Memory B cell (primary cell): ENCODE results near the gene OSBPL9.
"Not testable (repeated sequence)": the region's sequence is repeated elsewhere in the genome, so short reads cannot be mapped to it uniquely, and the experiment has no call there.

ENCODE experiments used
- ATAC-seq: fragments of 150-1000 bp; cut with Tn5 transposase; 2 replicates; pipeline ENCODE4 v1.10.0; 2021; ENCODE audit warnings: low read depth, mild to moderate bottlenecking, moderate library complexity
- DNase-seq, 2 donors: peaks; one replicate each; pipeline ENCODE4 v3.0.0; 2022; ENCODE audit warnings: low spot score in 2 of 2
- H3K27ac Mint-ChIP-seq: one replicate; pipeline ENCODE4 v1.8.0; 2022; ENCODE audit warnings: mild to moderate bottlenecking, moderate library complexity, mixed read lengths
- H3K27me3 Mint-ChIP-seq: one replicate; pipeline ENCODE4 v1.8.0; 2022; ENCODE audit warnings: mixed read lengths
- H3K36me3 Mint-ChIP-seq: one replicate; pipeline ENCODE4 v1.8.0; 2022; ENCODE audit warnings: mild to moderate bottlenecking, mixed read lengths
- H3K4me1 Mint-ChIP-seq: one replicate; pipeline ENCODE4 v1.8.0; 2022; ENCODE audit warnings: mixed read lengths
- H3K4me3 Mint-ChIP-seq: one replicate; pipeline ENCODE4 v1.8.0; 2022; ENCODE audit warnings: mild to moderate bottlenecking, moderate library complexity, mixed read lengths
- H3K9me3 Mint-ChIP-seq: one replicate; pipeline ENCODE4 v1.8.0; 2022; ENCODE audit warnings: mixed read lengths

The OSBPL9 gene

DNA sequence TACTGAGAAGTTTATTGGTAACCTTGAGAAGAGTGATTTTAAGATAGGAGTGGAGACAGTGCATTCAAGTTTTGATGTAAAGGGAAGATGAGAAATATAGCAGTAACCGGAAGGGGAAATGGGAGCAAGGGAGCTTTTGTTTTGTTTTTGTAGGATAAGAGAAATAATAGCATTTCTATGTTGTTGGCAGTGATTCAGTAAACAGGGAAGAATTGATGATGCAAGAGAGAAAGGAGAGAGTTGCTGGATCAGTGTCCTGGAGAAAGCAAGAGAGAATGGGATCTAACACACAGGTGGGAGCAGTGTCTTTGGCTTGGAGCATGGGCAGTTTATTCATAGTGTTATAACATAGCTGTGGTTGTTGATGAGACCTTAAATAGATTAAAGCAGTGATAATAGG lies 56.4 kb downstream of the OSBPL9 start:
- no peak for DNase-seq
- H3K27me3 Mint-ChIP-seq: no peaks in the 10 kb centered on the region
- H3K4me1 Mint-ChIP-seq: peaks cover 6% of the 10 kb centered on the region
- H3K4me3 Mint-ChIP-seq: no peak overlapping the region
- no peak for ATAC-seq
- peaks cover 11% of the 10 kb centered on the region for H3K36me3 Mint-ChIP-seq
- no peak overlapping the region for H3K27ac Mint-ChIP-seq
- no peaks in the 10 kb centered on the region for H3K9me3 Mint-ChIP-seq

DNA sequence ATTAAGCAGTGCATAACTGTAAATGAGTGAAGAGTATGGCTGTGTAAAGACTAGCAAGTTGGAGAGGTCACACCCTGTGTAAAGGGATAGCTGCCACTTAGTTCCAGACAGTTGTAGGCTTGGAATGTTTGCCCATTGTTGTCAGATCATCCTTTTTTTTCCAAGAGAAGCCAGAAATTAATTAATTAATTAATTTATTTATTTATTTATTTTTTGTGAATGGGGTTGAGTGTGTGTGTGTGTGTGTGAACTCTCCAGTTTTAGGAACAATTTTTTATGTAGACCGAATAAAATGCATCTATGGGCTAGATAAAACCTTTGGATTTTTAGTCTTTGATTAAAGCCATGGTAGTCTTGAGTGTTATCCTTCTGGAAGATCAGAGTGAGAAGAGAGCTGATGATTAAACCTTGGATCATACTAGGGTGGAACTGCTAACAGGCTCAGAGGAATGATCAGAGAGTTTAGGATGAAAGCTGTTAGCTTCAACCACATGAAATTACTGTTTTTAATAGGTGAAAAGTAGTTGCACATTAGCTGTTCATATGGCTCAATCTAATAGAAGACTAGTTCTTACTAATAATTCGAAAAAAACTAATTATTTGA lies 58.4 kb downstream of the OSBPL9 start:
- Mint-ChIP-seq H3K4me1 (peaks cover 3% of the 10 kb centered on the region), H3K27me3 (no peaks in the 10 kb centered on the region), H3K9me3 (no peaks in the 10 kb centered on the region), H3K4me3 (no peak overlapping the region), H3K36me3 (peaks cover 5% of the 10 kb centered on the region), H3K27ac (no peak overlapping the region)
- ATAC-seq (no peak), DNase-seq (no peak)

DNA sequence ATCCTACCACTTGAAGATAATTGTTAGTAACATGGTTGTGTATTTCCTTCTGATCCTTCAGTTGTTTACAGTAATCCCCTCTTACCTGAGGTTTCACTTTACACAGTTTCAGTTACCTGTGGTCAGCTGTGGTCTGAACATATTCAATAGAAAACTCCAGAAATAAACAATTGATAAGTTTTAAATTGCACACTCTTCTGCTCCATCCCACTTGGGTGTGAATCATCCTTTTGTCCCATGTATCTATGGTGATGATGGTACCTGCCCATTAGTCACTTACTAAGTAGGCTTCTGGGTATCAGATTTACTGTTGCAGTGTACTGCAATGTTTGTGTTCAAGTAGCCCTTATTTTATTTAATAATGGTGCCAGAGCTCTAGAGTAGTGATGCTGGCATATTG lies 62.5 kb downstream of the OSBPL9 start:
- Mint-ChIP-seq H3K36me3 (peaks cover 2% of the 10 kb centered on the region), H3K4me3 (no peak overlapping the region), H3K27me3 (no peaks in the 10 kb centered on the region), H3K4me1 (peaks cover under 1% of the 10 kb centered on the region), H3K27ac (no peak overlapping the region), H3K9me3 (no peaks in the 10 kb centered on the region)
- DNase-seq (no peak), ATAC-seq (no peak)

DNA sequence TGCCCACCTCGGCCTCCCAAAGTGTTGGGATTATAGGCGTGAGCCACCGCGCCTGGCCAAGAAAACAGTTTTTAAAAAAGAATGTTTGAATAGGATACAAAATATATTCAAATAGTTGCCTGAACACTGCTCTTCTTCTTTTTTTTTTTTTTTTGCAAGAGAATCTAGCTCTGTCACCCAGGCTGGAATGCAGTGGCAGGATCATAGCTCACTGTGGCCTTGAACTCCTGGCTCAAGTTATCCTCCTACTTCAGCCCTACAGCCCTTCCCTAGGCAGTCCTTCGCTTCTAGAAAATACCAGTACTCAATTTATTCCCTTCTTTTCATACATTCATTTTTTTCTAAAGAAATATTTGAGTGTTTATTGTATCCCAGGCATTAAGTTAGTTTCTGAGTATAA lies 67.9 kb downstream of the OSBPL9 start:
- H3K36me3 Mint-ChIP-seq: peaks cover 3% of the 10 kb centered on the region
- H3K9me3 Mint-ChIP-seq: no peaks in the 10 kb centered on the region
- ATAC-seq (no peak), DNase-seq (no peak)
- no peak overlapping the region for H3K27ac Mint-ChIP-seq
- H3K4me3 Mint-ChIP-seq: no peak overlapping the region
- H3K27me3 Mint-ChIP-seq: no peaks in the 10 kb centered on the region
- peaks cover 15% of the 10 kb centered on the region for H3K4me1 Mint-ChIP-seq

DNA sequence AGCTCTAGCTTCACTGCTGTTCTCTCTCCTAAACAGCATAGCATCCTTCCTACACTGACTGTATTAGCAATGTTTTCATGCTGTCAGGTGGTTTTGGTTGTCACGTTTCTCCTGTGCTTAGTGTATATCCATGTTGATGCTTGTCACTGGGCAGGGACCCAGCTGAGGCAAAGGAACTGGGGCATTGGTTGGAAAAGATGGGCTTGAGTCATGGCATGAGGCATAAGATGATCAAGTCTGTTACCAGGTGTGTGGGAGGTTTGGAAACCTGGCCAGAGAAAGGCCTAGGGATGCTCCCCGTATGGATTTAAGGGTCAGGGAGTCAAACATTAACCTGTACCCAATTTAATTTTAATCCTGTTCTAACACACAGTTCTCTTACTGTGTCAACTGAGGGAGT lies 69.6 kb downstream of the OSBPL9 start:
- no peaks in the 10 kb centered on the region for H3K9me3 Mint-ChIP-seq
- H3K4me1 Mint-ChIP-seq: peaks cover 16% of the 10 kb centered on the region
- peak overlapping the region; percentile 65 for H3K27ac Mint-ChIP-seq
- no peak overlapping the region for H3K4me3 Mint-ChIP-seq
- H3K36me3 Mint-ChIP-seq: peaks cover 3% of the 10 kb centered on the region
- ATAC-seq (no peak), DNase-seq (no peak)
- H3K27me3 Mint-ChIP-seq: no peaks in the 10 kb centered on the region

DNA sequence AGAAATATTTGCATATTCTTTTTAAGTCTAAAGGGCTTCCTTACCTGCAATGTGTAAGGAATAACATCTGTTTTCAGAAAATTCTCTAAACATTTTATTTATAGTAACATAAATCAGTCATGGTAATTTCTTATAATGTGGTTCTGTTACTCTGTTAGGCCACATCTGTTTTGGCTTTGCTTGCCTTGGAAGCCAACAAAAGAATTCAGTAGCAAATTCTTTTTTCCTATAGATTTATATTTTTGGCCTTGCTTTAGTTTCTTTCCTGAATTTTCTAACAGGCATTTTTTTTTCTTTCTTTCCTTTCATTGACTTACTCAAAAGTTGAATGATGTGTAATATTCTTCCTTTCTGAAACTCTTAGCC lies 72.2 kb downstream of the OSBPL9 start:
- no peak for DNase-seq
- no peaks in the 10 kb centered on the region for H3K9me3 Mint-ChIP-seq
- H3K4me3 Mint-ChIP-seq: no peak overlapping the region
- ATAC-seq: no peak
- H3K36me3 Mint-ChIP-seq: peaks cover 3% of the 10 kb centered on the region
- peaks cover 16% of the 10 kb centered on the region for H3K4me1 Mint-ChIP-seq
- H3K27ac Mint-ChIP-seq: peak overlapping the region; percentile 10
- H3K27me3 Mint-ChIP-seq: no peaks in the 10 kb centered on the region

DNA sequence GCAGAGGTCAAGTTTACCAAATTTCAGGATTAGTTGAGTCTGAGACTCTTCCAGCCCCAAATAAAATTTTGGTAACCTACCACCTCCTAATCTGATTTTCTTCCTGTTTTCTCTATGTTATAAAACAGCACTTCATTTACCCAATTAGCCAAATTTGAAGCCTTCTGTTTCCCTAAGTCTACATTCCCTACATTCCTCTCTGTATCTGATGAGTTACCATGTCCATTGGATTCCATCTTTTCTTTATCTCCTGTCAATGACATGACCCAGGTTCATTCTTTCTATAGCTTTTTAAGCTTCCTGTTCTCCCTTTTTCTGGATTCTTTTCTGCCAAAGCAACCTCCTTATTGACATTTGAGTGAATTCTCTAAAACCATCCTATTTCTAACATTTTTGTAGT lies 72.8 kb downstream of the OSBPL9 start:
- peak overlapping the region; percentile 10 for H3K27ac Mint-ChIP-seq
- peaks cover 3% of the 10 kb centered on the region for H3K36me3 Mint-ChIP-seq
- H3K4me1 Mint-ChIP-seq: peaks cover 16% of the 10 kb centered on the region
- no peaks in the 10 kb centered on the region for H3K27me3 Mint-ChIP-seq
- DNase-seq (no peak), ATAC-seq (no peak)
- H3K4me3 Mint-ChIP-seq: no peak overlapping the region
- no peaks in the 10 kb centered on the region for H3K9me3 Mint-ChIP-seq

DNA sequence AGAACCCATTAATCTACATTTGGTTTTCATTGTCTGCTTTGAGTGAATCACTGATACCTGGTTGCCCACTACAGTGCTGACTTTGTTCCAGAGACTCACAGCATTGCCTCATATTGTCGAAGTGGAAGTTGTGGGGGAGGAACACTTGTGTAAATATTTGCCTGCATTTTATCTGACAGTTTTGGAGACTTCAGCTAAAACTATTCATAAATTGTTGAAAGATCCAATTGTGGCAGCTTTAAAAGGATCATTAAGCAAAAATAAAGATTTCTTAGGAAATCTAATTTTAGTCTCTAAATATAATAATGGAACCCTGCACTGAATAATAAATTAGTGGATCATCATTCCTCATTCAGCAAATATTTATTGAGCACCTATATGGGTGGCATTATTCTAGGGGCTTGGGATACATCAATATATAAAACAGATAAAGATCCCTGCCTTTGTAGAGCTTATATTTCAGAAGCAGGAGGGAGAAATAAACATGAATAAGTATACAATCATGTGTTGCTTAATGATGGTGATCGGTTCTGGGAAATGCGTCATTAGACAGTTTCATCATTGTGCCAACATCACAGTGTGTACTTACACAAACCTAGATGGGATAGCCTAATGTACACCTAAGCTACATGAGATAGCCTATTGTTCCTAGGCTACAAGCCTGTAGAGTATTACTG lies 73.5 kb downstream of the OSBPL9 start:
- no peak overlapping the region for H3K4me3 Mint-ChIP-seq
- DNase-seq (no peak), ATAC-seq (no peak)
- no peaks in the 10 kb centered on the region for H3K9me3 Mint-ChIP-seq
- H3K4me1 Mint-ChIP-seq: peaks cover 16% of the 10 kb centered on the region
- H3K36me3 Mint-ChIP-seq: peaks cover 3% of the 10 kb centered on the region
- H3K27me3 Mint-ChIP-seq: no peaks in the 10 kb centered on the region
- H3K27ac Mint-ChIP-seq: no peak overlapping the region

DNA sequence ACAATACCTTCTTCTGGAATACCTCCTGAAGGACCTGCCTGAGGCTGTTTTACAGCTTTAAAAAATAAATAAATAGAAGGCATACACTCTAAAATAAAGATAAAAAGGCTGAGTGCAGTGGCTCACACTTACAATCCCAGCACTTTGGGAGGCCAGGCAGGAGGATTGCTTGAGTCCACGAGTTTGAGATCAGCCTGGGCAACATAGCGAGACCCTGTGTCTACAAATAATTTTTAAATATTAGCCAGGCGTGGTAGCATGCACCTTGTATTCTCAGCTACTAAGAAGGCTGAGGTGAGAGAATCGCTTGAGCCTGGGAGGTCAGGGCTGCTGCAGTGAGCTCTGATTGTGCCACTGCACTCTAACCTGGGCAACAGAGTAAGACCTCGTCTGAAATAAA lies 75.0 kb downstream of the OSBPL9 start:
- Mint-ChIP-seq H3K4me3 (no peak overlapping the region), H3K9me3 (no peaks in the 10 kb centered on the region), H3K36me3 (peaks cover 3% of the 10 kb centered on the region), H3K4me1 (peaks cover 16% of the 10 kb centered on the region), H3K27ac (no peak overlapping the region), H3K27me3 (no peaks in the 10 kb centered on the region)
- ATAC-seq (no peak), DNase-seq (no peak)

DNA sequence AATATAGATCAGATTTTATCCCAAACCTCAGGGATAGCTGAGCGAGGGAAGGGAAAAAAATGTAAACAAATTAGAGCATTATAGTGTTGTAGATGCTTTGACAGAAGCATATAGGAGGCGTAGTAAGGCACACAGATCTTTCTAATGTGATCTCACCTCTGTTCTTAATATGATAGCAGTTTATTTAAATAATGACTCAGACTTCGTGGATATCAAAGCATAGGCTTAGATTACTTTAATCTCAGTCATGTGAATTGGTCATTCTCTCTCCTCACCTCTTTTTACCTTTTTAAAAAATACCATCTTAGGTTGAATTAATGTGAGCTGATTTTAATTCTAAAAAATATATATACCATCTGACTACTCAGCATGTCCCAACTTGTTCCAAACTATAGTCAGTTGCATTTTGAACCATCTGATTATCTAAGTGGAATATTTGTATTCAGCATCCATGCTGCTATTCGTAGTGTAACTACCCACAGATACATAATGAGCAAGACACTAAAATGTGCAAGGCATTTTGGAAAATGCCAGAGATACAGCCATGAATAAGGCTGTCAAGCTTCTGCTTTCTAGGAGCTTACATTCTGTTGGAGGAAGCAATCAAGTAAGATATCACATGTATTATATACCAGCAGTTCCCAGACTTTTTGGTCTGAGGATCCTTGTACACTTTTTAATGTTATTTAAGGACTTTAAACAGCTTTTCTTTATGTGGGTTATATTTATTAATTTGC lies 76.7 kb downstream of the OSBPL9 start:
- no peak for DNase-seq
- no peaks in the 10 kb centered on the region for H3K36me3 Mint-ChIP-seq
- peaks cover 11% of the 10 kb centered on the region for H3K4me1 Mint-ChIP-seq

DNA sequence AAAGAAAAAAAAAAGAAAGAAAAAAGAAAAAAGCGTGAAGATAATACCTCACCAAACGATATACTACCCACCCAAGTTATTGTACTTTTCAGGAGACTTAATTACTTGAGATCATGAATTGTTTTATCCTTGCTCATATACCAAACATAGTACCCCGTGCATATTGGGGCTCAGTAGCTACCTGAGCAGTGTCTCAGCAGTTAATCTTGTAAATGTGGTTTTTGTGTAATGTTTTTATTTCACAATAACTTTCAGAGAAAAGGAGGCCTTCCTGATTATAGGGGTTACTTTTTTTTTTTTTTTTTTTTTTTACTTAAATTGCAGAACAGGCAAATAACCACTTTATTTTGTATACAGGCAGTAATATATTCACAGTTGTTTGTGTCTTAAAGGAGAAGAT lies 80.3 kb downstream of the OSBPL9 start:
- no peak overlapping the region for H3K27ac Mint-ChIP-seq
- DNase-seq (no peak), ATAC-seq (no peak)
- H3K4me3 Mint-ChIP-seq: no peak overlapping the region
- H3K4me1 Mint-ChIP-seq: peaks cover 13% of the 10 kb centered on the region
- H3K36me3 Mint-ChIP-seq: peaks cover 2% of the 10 kb centered on the region
- no peaks in the 10 kb centered on the region for H3K27me3 Mint-ChIP-seq
- H3K9me3 Mint-ChIP-seq: no peaks in the 10 kb centered on the region

More for the DNA sequence above, 76.7 kb downstream of the OSBPL9 start:
- no peaks in the 10 kb centered on the region for H3K9me3 Mint-ChIP-seq
- no peak overlapping the region for H3K4me3 Mint-ChIP-seq
- no peak overlapping the region for H3K27ac Mint-ChIP-seq
- H3K27me3 Mint-ChIP-seq: no peaks in the 10 kb centered on the region
- ATAC-seq: no peak

DNA sequence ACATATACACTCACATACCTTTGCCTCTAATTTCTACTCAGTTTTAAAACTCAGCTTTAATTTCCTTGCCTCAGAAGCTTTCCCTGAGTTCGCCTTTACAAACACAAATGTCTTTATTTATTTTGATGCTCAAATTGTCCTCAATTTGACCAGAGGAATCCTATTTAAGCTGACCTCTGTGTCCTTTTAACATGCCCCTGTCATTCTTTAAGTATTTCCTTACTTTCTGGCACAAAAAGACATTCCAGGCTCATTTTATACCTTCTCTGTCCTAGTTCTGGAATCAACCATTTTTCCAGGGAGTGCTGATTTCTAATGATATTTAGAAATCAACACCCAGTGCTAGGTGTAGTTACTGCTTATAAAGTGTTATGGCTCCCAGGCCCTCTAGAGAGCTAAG lies 82.5 kb downstream of the OSBPL9 start:
- ATAC-seq (no peak), DNase-seq (no peak)
- H3K9me3 Mint-ChIP-seq: no peaks in the 10 kb centered on the region
- H3K4me1 Mint-ChIP-seq: peaks cover 17% of the 10 kb centered on the region
- no peak overlapping the region for H3K4me3 Mint-ChIP-seq
- no peaks in the 10 kb centered on the region for H3K27me3 Mint-ChIP-seq
- no peak overlapping the region for H3K27ac Mint-ChIP-seq
- peaks cover 4% of the 10 kb centered on the region for H3K36me3 Mint-ChIP-seq

DNA sequence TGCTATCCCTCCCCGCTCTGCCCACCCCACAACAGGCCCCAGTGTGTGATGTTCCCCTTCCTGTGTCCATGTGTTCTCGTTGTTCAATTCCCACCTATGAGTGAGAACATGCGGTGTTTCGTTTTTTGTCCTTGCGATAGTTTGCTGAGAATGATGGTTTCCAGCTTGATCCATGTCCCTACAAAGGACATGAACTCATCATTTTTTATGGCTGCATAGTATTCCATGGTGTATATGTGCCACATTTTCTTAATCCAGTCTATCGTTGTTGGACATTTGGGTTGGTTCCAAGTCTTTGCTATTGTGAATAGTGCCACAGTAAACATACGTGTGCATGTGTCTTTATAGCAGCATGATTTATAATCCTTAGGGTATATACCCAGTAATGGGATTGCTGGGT lies 84.9 kb downstream of the OSBPL9 start:
- H3K4me3 Mint-ChIP-seq, H3K9me3 Mint-ChIP-seq, H3K27ac Mint-ChIP-seq, H3K36me3 Mint-ChIP-seq, ATAC-seq, DNase-seq, H3K27me3 Mint-ChIP-seq: not testable (repeated sequence)
- peaks cover 13% of the 10 kb centered on the region for H3K4me1 Mint-ChIP-seq

DNA sequence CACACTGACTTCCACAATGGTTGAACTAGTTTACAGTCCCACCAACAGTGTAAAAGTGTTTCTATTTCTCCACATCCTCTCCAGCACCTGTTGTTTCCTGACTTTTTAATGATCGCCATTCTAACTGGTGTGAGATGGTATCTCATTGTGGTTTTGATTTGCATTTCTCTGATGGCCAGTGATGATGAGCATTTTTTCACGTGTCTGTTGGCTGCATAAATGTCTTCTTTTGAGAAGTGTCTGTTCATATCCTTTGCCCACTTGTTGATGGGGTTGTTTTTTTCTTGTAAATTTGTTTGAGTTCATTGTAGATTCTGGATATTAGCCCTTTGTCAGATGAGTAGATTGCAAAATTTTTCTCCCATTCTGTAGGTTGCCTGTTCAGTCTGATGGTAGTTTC lies 85.3 kb downstream of the OSBPL9 start:
- peaks cover 13% of the 10 kb centered on the region for H3K4me1 Mint-ChIP-seq
- H3K9me3 Mint-ChIP-seq, H3K27me3 Mint-ChIP-seq, H3K4me3 Mint-ChIP-seq, H3K27ac Mint-ChIP-seq, ATAC-seq, H3K36me3 Mint-ChIP-seq, DNase-seq: not testable (repeated sequence)
